HepG2 (cell line): Measurements from ENCODE around the gene AMD1. TPM values are rescaled to one million over a fixed set of nuclear protein-coding genes. Genes with fewer than 3 reads are reported as not detected.

ENCODE experiments used
- ATAC-seq: fragments of 200-7000 bp; cut with Tn5 transposase; 3 replicates; pipeline ENCODE4 v1.9.1; 2020; ENCODE audit warnings: mild to moderate bottlenecking, moderate library complexity
- BruUV-seq: library from RNA; stranded (reverse); fragments of 400-500 nt; replicated peaks from 2 replicates; lab custom pipeline; 2021; lab: Mats Ljungman, UMichigan
- CTCF ChIA-PET: fragments of 300-600 bp; formaldehyde crosslinking; extraction: SDS; loops from one replicate; lab custom pipeline; 2021; ENCODE audit warnings: low total read pairs, inconsistent platforms, low intra/inter-chr PET ratio; lab: Yijun Ruan, JAX
- POLR2A ChIA-PET: fragments of 350-600 bp; sonication (Branson Sonifier 250); formaldehyde crosslinking; loops from one replicate; lab custom pipeline; 2020; ENCODE audit warnings: antibody characterized with exemption, inconsistent platforms; lab: Yijun Ruan, JAX
- DNase-seq: peaks from one replicate; pipeline ENCODE4 v3.0.0-alpha.2; 2015; ENCODE audit warnings: low spot score
- FAIRE-seq: peaks from 3 replicates; lab custom pipeline; 2011; peaks lifted over from hg19 to GRCh38; lab: Jason Lieb, UNC
- H2AFZ ChIP-seq: one replicate; pipeline ENCODE4 v1.6.1; 2011; ENCODE audit warnings: low read length, inconsistent platforms
- H3K27ac ChIP-seq: fragments of 300-600 bp; 3 replicates; pipeline ENCODE4 v1.8.0; 2011; ENCODE audit warnings: mixed run types, mild to moderate bottlenecking, mixed read lengths, low read length, inconsistent platforms; ENCODE audit not compliant: insufficient read depth; ENCODE audit errors: extremely low read length
- H3K27me3 ChIP-seq, 2 experiments: fragments of 200-600 bp in 1 of 2; 2 replicates in 1 of 2; 3 replicates in 1 of 2; pipeline versions ENCODE4 v1.6.0 to v1.8.0; 2011; ENCODE audit warnings: low read length in 2 of 2, mild to moderate bottlenecking in 2 of 2, moderate library complexity in 2 of 2, inconsistent platforms in 1 of 2; ENCODE audit not compliant: insufficient read depth in 2 of 2, control insufficient read depth in 1 of 2
- H3K36me3 ChIP-seq, 2 experiments: fragments of 200-600 bp in 1 of 2; replicated peaks in 1 of 2; 2 replicates in 1 of 2; 3 replicates in 1 of 2; pipeline versions ENCODE4 v1.5.1 to v1.8.0; 2011; ENCODE audit warnings: low read length in 2 of 2, inconsistent platforms in 1 of 2; ENCODE audit not compliant: insufficient read depth in 2 of 2, control insufficient read depth in 1 of 2
- H3K4me1 ChIP-seq: 2 replicates; pipeline ENCODE4 v1.5.1; 2012; ENCODE audit warnings: low read length, inconsistent platforms; ENCODE audit not compliant: insufficient read depth
- H3K4me2 ChIP-seq: 2 replicates; pipeline ENCODE4 v1.6.0; 2011; ENCODE audit warnings: low read depth, low read length, inconsistent platforms
- H3K4me3 ChIP-seq, 3 experiments: fragments of 200-600 bp in 1 of 3; sonication (generic), shearing (Covaris generic) in 1 of 3; replicated peaks in 1 of 3; 2 replicates each; pipeline ENCODE4 v1.5.1; 2011 to 2016; ENCODE audit warnings: low read length in 3 of 3, inconsistent platforms in 2 of 3, low read depth in 2 of 3, mild to moderate bottlenecking in 2 of 3, control low read depth in 1 of 3, mixed read lengths in 1 of 3; ENCODE audit not compliant: insufficient read depth in 1 of 3
- H3K79me2 ChIP-seq: one replicate; pipeline ENCODE4 v1.6.1; 2011; ENCODE audit warnings: low read length, inconsistent platforms; ENCODE audit not compliant: insufficient read depth
- H3K9ac ChIP-seq: 2 replicates; pipeline ENCODE4 v1.6.0; 2011; ENCODE audit warnings: mild to moderate bottlenecking, low read depth, low read length, inconsistent platforms; ENCODE audit not compliant: insufficient read depth
- H3K9me3 ChIP-seq: 2 replicates; pipeline ENCODE4 v1.5.1; 2012; ENCODE audit warnings: mild to moderate bottlenecking, low read length
- H4K20me1 ChIP-seq: 2 replicates; pipeline ENCODE4 v1.6.0; 2011; ENCODE audit warnings: inconsistent platforms, mild to moderate bottlenecking, low read length, moderate library complexity; ENCODE audit not compliant: insufficient read depth
- MEIS1 ChIP-seq: sonication (generic); formaldehyde crosslinking; IDR thresholded peaks from 2 replicates; pipeline ENCODE4 v1.9.0; 2021; ENCODE audit warnings: mild to moderate bottlenecking, missing genetic modification reagents, moderate library complexity, borderline replicate concordance
- NFAT5 ChIP-seq: sonication (generic); formaldehyde crosslinking; IDR thresholded peaks from 2 replicates; pipeline ENCODE4 v1.4.0; 2020; ENCODE audit warnings: missing genetic modification reagents
- PBX3 ChIP-seq: sonication (generic); formaldehyde crosslinking; IDR thresholded peaks from 2 replicates; pipeline ENCODE4 v1.8.1; 2023; ENCODE audit warnings: missing genetic modification reagents, inconsistent platforms, borderline replicate concordance
- RXRA ChIP-seq: sonication (generic); formaldehyde crosslinking; IDR thresholded peaks from 2 replicates; pipeline ENCODE4 v1.5.1; 2020; ENCODE audit warnings: missing genetic modification reagents
- STAT5B ChIP-seq: sonication (generic); formaldehyde crosslinking; IDR thresholded peaks from 2 replicates; pipeline ENCODE4 v1.4.0; 2020; ENCODE audit warnings: missing genetic modification reagents
- TBX2 ChIP-seq: sonication (generic); formaldehyde crosslinking; IDR thresholded peaks from 2 replicates; pipeline ENCODE4 v1.5.0; 2020; ENCODE audit warnings: missing genetic modification reagents, mild to moderate bottlenecking, borderline replicate concordance
- ZBTB1 ChIP-seq: sonication (generic); formaldehyde crosslinking; IDR thresholded peaks from 2 replicates; pipeline ENCODE4 v1.4.0; 2020; ENCODE audit warnings: missing genetic modification reagents, borderline replicate concordance
- ZFP41 ChIP-seq: sonication (generic); formaldehyde crosslinking; IDR thresholded peaks from 2 replicates; pipeline ENCODE4 v1.4.0; 2020; ENCODE audit warnings: mild to moderate bottlenecking, missing genetic modification reagents, borderline replicate concordance
- ZNF224 ChIP-seq: sonication (generic); formaldehyde crosslinking; IDR thresholded peaks from 2 replicates; pipeline ENCODE4 v1.5.0; 2020; ENCODE audit warnings: mild to moderate bottlenecking, missing genetic modification reagents
- ZNF264 ChIP-seq: sonication (generic); formaldehyde crosslinking; IDR thresholded peaks from 2 replicates; pipeline ENCODE4 v1.4.0; 2020; ENCODE audit warnings: missing genetic modification reagents
- ZNF75D ChIP-seq: sonication (generic); formaldehyde crosslinking; IDR thresholded peaks from 2 replicates; pipeline ENCODE4 v1.8.1; 2023; ENCODE audit warnings: missing genetic modification reagents, mild to moderate bottlenecking, borderline replicate concordance
- WGBS: methylation state at CpG from one replicate; pipeline ENCODE4 v1.1.6; 2017; ENCODE audit warnings: low lambda C conversion rate; 5-methylcytosine and 5-hydroxymethylcytosine counted together
- in situ Hi-C: cut with HindIII; loops from 2 replicates; pipeline ENCODE4 v1.10.0; 2017; ENCODE audit warnings: low pct_unique_long_range_greater_than_20kb; ENCODE audit not compliant: extremely low pct_ligation_motif_present
- intact Hi-C: fragments of 100-400 bp; cut with micrococcal nuclease; formaldehyde crosslinking; loops from one replicate; pipeline ENCODE4 v1.10.0; 2022; ENCODE audit not compliant: unreplicated experiment
- polyA plus RNA-seq, 8 experiments: library from polyadenylated mRNA; depleted of rRNA in 3 of 8; stranded (reverse) in 7 of 8; unstranded in 1 of 8; fragments of >200 nt; fragmentation: Illumina TruSeq in 4 of 8; extraction: Trizol in 4 of 8; gene quantifications; 2 replicates each; pipeline versions ENCODE4 v1.2.1 to v1.2.3, GENCODE V29; 2011 to 2016; ENCODE audit warnings: low read depth in 4 of 8, missing spikeins in 1 of 8, mixed read lengths in 1 of 8; ENCODE audit not compliant: insufficient read depth in 1 of 8
- total RNA-seq, 5 experiments: library from RNA; depleted of rRNA; stranded (reverse); fragments of >200 nt; fragmentation: Illumina TruSeq; extraction: Trizol; gene quantifications; 2 replicates each; pipeline ENCODE4 v1.2.3, GENCODE V29; 2016; ENCODE audit warnings: low read depth in 1 of 5

The AMD1 gene
- total and polyA plus RNA-seq, 2 of the 13 experiments (the other 11 are each of a cell fraction or from before 2014, with no cell fraction given) = 108 to 123 TPM

GRCh38 chr6:110859335-110859792 lies 15.2 kb upstream of the AMD1 start:
- Histone ChIP-seq H3K79me2 (no peaks in the 10 kb centered on the region), H3K4me3 (no peak overlapping the region), H2AFZ (no peak overlapping the region), H3K4me1 (peaks cover 28% of the 10 kb centered on the region), H3K4me2 (no peak overlapping the region), H3K9me3 (no peaks in the 10 kb centered on the region), H3K27me3 (no peaks in the 10 kb centered on the region), H3K27ac (no peak overlapping the region), H3K36me3 (no peaks in the 10 kb centered on the region), H4K20me1 (no peaks in the 10 kb centered on the region), H3K9ac (no peak overlapping the region)
- DNase-seq = no peak
- WGBS = 83% methylated on average over 9 of the region's 12 CpGs
- no peak for TF ChIP-seq ZBTB1 (CRISPR knock-in tag)
- no peak for TF ChIP-seq NFAT5 (CRISPR knock-in tag)
- TF ChIP-seq ZFP41 (CRISPR knock-in tag) = no peak
- no peak for TF ChIP-seq ZNF264
- TF ChIP-seq MEIS1 (CRISPR knock-in tag) = no peak
- no peak for TF ChIP-seq TBX2
- no peak for TF ChIP-seq ZNF75D
- no peak for TF ChIP-seq STAT5B (CRISPR knock-in tag)
- TF ChIP-seq PBX3 = no peak
- TF ChIP-seq RXRA (CRISPR knock-in tag) = no peak
- no peak for TF ChIP-seq ZNF224 (CRISPR knock-in tag)
- BruUV-seq = no TSS peak
- ChIA-PET CTCF (no interaction called here), POLR2A (no interaction called here)
- intact Hi-C loops (no loop called here), in situ Hi-C loops (no loop called here)
- no peak for ATAC-seq
- no peak for FAIRE-seq
